Activated CD8-positive, alpha-beta memory T cell treated with anti-CD3 and anti-CD28 coated beads, Interleukin-2, amount 50 U/mL, for 1 hour (primary cell): ENCODE results near the gene PLA2G5.

Source experiments
- DNase-seq: peaks from one replicate; pipeline ENCODE4 v3.0.0-alpha.2; 2020; ENCODE audit errors: extremely low read depth

The PLA2G5 gene

GRCh38 chr1:20068722-20069121 is 1.3 kb upstream of the PLA2G5 start:
- DNase-seq: no peak

DNA sequence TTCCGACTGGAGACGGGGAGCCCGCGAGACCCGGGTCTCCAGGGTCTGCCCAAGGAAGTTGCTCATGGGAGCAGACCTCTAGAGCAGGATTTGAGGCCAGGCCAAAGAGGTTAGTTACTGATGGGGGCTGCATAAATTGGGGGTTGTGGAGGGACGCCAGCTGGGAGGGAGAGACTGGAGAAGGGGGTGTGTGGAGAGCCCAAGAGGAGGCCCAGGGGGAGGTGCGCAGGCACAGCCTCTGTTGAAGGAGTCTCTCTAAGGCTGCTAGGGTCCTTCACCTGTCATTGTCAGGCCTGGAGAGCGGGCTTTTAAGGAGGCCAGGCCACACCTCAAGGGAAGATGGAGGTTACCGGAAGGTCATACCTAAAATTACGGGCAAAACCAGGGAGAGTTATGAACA is 363 bp downstream of the PLA2G5 start:
- no peak for DNase-seq

DNA sequence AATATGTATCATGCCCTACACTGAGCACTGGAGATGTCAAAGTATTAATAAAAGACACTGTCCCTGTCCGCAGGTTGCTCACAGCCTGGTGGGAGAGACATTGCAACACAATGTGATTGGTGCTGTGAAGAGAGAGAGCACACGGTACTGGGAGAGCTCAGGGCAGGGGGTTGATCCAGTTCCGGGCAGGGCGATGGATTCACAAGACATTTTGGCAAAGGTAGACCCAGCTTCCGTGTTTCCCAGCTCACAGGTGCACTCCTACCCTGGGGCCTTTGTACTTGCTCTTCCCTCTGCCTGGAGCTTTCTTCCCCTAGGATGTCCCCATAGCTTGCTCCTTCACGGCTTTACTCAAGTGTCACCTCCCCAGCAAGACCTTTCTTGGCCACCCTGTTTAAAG is 1.4 kb downstream of the PLA2G5 start:
- no peak for DNase-seq

DNA sequence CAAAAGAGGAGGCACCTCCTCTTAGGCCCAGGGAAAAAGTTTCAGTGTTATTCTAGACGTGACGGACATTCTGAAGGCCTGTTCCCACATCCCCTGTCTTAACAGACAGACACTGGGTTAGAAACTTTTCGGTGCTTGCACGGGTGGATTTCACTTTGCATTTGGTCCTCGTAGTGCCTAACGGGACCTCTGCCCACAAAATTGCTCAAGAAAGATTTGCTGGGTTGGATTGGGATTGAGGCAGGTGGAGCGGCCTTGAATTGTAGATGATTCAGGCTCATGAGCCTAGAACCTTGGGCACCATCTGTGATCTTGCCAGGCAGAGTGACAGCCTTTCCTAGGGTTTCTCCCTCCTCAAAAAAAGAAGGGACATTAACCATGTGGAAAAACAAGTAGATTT is 2.8 kb downstream of the PLA2G5 start:
- DNase-seq: no peak

DNA sequence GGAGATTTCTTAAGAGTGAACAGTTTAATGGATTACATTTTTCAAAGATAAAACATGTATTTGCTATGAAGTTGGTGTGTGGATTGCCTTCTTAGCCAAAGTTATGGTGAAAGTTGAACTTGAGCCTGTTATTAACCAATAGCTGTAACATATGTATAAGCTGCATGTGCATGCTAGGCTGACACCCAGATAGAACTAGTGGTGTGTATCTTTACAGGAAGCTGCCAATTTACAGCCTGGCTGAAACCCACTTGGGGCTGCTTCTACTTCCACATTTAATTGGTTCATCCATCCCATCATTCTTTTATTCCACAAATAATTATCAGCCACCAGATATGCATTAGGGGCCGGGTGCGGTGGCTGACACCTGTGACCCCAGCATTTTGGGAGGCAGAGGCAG is 3.3 kb downstream of the PLA2G5 start:
- no peak for DNase-seq

- no peak for DNase-seq
Observed at GRCh38 chr1:20074055-20074724, 4.2 kb downstream of the PLA2G5 start.

GRCh38 chr1:20074725-20075171 is 4.8 kb downstream of the PLA2G5 start:
- no peak for DNase-seq

- no peak for DNase-seq
Observed at GRCh38 chr1:20075345-20075744, 5.4 kb downstream of the PLA2G5 start.

- no peak for DNase-seq
Observed at GRCh38 chr1:20076223-20076622, 6.2 kb downstream of the PLA2G5 start.

GRCh38 chr1:20076710-20077461 is 6.9 kb downstream of the PLA2G5 start:
- DNase-seq: no peak

- no peak for DNase-seq
Observed at GRCh38 chr1:20078171-20078651, 8.2 kb downstream of the PLA2G5 start.

DNA sequence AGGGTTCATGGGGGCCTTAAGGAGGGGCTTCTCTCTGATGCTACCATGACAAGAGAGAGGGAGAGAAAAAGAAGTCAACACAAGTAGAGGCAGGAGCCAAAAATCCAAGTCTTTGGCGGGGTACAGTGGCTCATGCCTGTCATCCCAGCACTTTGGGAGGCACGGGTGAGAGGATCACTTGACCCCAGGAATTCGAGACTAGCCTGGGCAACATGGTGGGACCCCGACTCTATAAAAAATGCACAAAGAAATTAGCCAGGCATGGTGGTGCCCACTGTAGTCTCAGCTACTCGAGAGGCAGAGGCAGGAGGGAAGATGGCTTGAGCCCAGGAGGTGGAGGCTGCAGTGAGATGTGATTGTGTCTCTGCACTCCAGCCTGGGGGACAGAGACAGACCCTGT is 8.7 kb downstream of the PLA2G5 start:
- DNase-seq: no peak

- DNase-seq: no peak
Observed at GRCh38 chr1:20079661-20080305, 9.8 kb downstream of the PLA2G5 start.

DNA sequence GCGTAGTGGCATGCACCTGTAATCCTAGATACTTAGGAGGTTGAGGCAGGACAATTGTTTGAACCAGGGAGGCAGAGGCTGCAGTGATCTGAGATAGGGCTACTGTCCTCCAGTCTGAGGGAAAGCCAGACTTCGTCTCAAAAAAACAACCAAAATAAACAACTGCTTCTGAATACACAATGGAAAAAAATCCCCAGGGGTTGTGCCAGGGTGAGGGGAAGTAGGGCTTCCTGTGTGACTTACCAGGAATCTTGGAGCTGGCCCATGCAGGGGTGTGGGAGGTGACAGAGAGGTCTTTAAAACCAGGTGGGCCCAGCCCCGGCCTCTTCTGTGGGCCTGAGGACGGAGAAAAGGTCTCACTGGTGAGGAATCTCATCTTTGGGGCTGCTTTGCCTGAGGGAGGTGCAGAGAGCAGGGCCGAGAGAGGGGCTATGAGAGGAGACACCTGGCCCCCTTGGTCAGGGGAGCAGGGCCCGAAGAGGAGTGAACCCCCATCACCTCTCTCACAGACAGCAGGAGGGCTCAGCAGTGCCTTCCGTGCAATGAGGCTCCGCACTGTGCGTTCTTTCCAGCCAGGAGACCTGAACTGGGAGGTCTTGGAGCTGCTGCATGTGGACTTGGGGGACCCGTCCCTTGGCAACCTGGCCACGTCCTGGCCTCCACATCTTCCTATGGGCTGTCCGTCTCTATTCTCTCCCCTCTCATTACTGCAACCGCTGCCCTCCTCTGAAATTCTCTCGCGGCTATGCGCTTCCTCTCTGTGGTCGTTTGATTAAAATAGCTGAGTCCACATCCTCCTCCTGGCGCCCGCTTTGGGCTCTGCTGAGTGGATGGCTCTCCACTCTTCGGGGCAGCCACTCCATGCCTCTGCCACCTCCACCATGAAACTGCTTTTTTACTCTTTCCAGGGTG is 10.7 kb downstream of the PLA2G5 start:
- DNase-seq: no peak

- DNase-seq: no peak
Observed at GRCh38 chr1:20081353-20081810, 11.4 kb downstream of the PLA2G5 start.

- DNase-seq: no peak
Observed at GRCh38 chr1:20082772-20083171, 12.8 kb downstream of the PLA2G5 start.

DNA sequence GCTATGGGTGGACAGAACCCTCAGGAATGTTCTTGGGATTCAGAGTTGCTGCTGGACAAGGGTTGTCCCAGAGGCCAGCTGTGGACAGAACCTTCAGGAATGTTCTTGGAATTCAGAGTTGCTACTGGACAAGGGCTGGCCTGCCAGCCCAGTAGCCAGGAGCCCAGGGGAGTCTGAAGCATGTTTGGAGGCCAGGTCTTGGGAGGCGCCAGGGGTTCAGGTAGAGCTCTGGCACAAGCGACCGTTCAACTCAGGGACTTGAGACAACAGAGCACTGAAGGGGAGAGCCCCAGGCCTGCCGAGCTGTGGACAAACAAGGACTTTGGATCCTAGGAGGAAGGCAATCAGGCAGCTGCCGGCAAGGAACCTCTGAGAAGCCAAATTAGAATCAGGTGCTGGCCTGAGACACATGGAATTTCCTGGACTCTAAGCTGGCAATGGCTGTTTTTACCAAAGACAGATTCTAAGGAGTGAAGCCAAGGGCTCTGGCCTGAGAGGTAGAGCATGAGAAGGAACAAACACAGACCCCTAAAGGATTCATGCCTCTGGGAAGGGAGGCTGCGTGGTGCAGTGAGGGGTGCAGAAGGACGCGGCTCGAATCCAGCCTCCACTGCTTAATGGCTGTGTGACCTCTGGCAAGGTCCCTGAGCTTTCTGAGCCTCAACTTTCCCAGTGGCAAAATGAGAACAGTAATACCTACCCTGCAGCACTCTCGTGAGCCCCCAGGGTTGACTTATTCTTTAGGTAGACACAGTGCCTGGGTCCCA is 13.4 kb downstream of the PLA2G5 start:
- DNase-seq: no peak

DNA sequence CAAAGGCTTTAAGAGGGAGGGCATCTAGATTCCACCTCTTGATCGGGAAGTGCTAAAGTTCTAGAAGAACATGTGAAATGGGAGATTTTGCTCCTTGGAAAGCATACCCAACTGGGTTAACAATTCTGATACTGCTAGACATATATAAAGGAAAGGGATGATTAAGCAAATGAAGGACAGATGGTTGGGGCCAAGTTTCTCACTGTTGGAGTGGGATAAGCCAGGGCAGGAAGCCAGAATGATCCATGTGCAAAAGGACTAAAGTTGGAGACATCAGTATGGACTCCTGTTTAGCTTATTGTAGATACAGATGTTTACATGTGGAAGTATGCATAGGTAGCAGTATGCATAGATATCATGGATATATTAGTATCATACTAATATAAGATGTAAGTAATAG is 16.8 kb downstream of the PLA2G5 start:
- DNase-seq: no peak

GRCh38 chr1:20087668-20088067 is 17.7 kb downstream of the PLA2G5 start:
- no peak for DNase-seq

DNA sequence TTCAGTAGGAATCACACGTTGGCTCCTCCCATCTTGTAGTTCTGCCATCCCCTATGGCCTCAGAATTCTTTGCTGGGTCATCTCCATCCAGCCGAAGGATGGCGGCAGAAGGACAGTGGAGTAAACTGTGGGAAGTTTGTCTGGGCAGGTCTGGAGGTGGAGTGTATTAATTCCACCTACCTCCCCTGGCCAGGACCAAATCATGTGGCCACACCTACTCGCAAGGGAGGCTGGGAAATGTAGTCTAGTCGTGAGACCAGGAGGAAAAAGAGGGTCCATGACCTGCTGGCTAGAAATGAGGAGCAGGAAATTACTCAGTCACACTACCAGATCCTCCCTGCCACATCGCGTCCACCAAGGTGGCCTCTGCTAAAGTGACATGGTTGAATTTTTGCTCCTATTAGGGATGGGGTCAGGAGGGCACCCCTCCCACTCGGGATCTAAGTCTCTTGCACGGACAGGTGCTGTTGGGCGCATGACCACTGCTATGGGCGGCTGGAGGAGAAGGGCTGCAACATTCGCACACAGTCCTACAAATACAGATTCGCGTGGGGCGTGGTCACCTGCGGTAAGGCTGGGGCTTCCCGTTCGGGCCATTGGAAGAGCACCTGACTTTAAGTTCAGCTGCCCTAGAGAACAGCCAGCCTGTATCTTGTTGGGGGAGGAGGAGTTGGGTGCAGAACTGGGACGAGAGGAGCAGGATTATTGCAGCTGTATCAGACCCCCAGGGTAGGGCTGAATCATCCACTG is 19.5 kb downstream of the PLA2G5 start:
- DNase-seq: no peak
